A673 (cell line): ENCODE measurements around the gene TLCD3B. TPM values are rescaled to one million over a fixed set of nuclear protein-coding genes. Genes with fewer than 3 reads are reported as not detected.

Experiments
- BruUV-seq: library from RNA; stranded (reverse); fragments of 400-500 nt; replicated peaks from 2 replicates; lab custom pipeline; 2021; lab: Mats Ljungman, UMichigan
- CTCF ChIA-PET: fragments of 300-600 bp; sonication (Branson Sonifier 250); formaldehyde crosslinking; loops from one replicate; lab custom pipeline; 2022; ENCODE audit warnings: antibody characterized with exemption; lab: Charles Lee
- POLR2A ChIA-PET: fragments of 300-600 bp; sonication (Branson Sonifier 250); formaldehyde crosslinking; loops from one replicate; lab custom pipeline; 2022; ENCODE audit warnings: antibody characterized with exemption; ENCODE audit not compliant: low non-redundant PET; lab: Charles Lee
- DNase-seq: peaks from one replicate; pipeline ENCODE4 v3.0.0-alpha.2; 2015; ENCODE audit warnings: low spot score
- H3K27ac ChIP-seq: fragments of 200-600 bp; sonication (generic); 2 replicates; pipeline ENCODE4 v1.5.1; 2016; ENCODE audit warnings: mixed run types, low read depth, mild to moderate bottlenecking, mixed read lengths, antibody characterized with exemption, low read length; ENCODE audit not compliant: poor library complexity, severe bottlenecking
- H3K27me3 ChIP-seq: fragments of 200-600 bp; sonication (generic); replicated peaks from 2 replicates; pipeline ENCODE4 v1.6.1; 2017; ENCODE audit warnings: mixed run types, low read depth, mild to moderate bottlenecking, mixed read lengths, antibody characterized with exemption, low read length; ENCODE audit not compliant: insufficient read depth, poor library complexity
- H3K36me3 ChIP-seq: fragments of 200-600 bp; sonication (generic); 2 replicates; pipeline ENCODE4 v1.6.1; 2016; ENCODE audit warnings: mixed run types, mild to moderate bottlenecking, mixed read lengths, antibody characterized with exemption, low read length; ENCODE audit not compliant: insufficient read depth, poor library complexity, severe bottlenecking
- H3K4me1 ChIP-seq: fragments of 200-600 bp; sonication (generic); 2 replicates; pipeline ENCODE4 v1.6.1; 2017; ENCODE audit warnings: mixed run types, mild to moderate bottlenecking, mixed read lengths, antibody characterized with exemption, low read length; ENCODE audit not compliant: insufficient read depth, poor library complexity, severe bottlenecking
- H3K4me3 ChIP-seq: fragments of 200-600 bp; sonication (generic); 2 replicates; pipeline ENCODE4 v1.5.1; 2016; ENCODE audit warnings: low read depth, mixed run types, mild to moderate bottlenecking, mixed read lengths, low read length; ENCODE audit not compliant: poor library complexity, severe bottlenecking
- H3K9me3 ChIP-seq: fragments of 200-600 bp; sonication (generic); 2 replicates; pipeline ENCODE4 v1.6.1; 2016; ENCODE audit warnings: mixed run types, low read depth, mild to moderate bottlenecking, mixed read lengths, antibody characterized with exemption, low read length; ENCODE audit not compliant: poor library complexity, severe bottlenecking
- CTCF ChIP-seq: fragments of 300-800, 200-600 bp; sonication (generic); conservative IDR thresholded peaks from 2 replicates; pipeline ENCODE4 v1.5.1; 2017; ENCODE audit warnings: low read depth, mild to moderate bottlenecking, antibody characterized with exemption, low read length, moderate library complexity, mixed read lengths
- EZH2 ChIP-seq: fragments of 200-600 bp; sonication (generic); IDR thresholded peaks from 2 replicates; pipeline ENCODE4 v1.6.1; 2017; ENCODE audit warnings: borderline replicate concordance, low read depth, mild to moderate bottlenecking, mixed read lengths, antibody characterized with exemption, low read length; ENCODE audit not compliant: poor library complexity, severe bottlenecking
- intact Hi-C: fragments of 100-400 bp; cut with micrococcal nuclease; formaldehyde crosslinking; loops from one replicate; pipeline ENCODE4 v1.10.0; 2022; ENCODE audit not compliant: unreplicated experiment
- total RNA-seq: library from RNA; stranded (reverse); gene quantifications from 2 replicates; pipeline ENCODE4 v1.2.3, GENCODE V29; 2021

TLCD3B gene
- total RNA-seq, 1 experiment from 2014 or later, result 1.9 TPM

- Histone ChIP-seq H3K27ac (no peak overlapping the region), H3K9me3 (no peaks in the 10 kb centered on the region), H3K4me3 (no peak overlapping the region), H3K4me1 (peaks cover 8% of the 10 kb centered on the region), H3K36me3 (peaks cover 63% of the 10 kb centered on the region), H3K27me3 (no peaks in the 10 kb centered on the region)
- no TSS peak for BruUV-seq
- DNase-seq, result no peak
- intact Hi-C loops, result no loop called here
- POLR2A ChIA-PET, result no interaction called here
- CTCF ChIA-PET, result no interaction called here
- TF ChIP-seq CTCF (no peak), EZH2 (no peak)
Measured at GRCh38 chr16:29990034-29990433, 41.0 kb downstream of the TLCD3B start.

DNA sequence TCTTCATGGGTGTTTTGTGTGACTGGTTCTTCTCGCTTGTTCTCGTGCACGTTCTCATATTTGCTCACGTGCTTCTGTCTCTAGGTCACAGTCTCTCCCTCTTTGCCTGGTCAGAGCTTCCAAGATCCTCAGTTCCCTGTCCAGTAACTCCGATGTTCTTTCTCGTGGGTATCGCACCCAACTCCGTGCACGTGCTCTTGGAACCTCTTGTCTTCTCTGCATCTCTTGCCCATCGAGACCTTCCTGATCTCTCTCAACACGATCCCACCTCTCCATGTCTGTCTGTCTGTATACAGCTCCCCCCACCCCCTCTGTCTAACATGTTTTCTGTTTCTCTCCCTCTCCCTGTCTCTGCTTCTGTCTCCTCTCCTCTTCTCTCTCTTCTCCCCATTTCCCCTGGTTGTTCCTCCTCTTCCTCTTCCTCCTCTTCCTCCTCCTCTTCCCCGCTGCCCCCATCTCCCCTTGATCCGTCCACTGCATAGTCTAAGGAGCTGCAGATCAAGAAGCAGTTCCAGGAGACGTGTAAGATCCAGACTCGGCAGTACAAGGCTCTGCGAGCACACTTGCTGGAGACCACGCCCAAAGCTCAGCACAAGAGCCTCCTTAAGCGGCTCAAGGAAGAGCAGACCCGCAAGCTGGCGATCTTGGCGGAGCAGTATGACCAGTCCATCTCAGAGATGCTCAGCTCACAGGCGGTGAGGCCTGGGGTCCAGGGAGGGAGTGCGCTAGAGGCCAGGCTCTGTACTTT is 41.8 kb downstream of the TLCD3B start:
- POLR2A ChIA-PET, result interaction anchor here (0.5 kb wide), 1 partner anchor 165 kb away, joined by 5 read pairs; no protein-coding TSS in a partner anchor
- H3K4me3 ChIP-seq, result no peak overlapping the region
- H3K9me3 ChIP-seq, result no peaks in the 10 kb centered on the region
- H3K36me3 ChIP-seq, result peaks cover 71% of the 10 kb centered on the region
- H3K27ac ChIP-seq, result no peak overlapping the region
- peaks cover under 1% of the 10 kb centered on the region for H3K4me1 ChIP-seq
- no peaks in the 10 kb centered on the region for H3K27me3 ChIP-seq
- no peak for DNase-seq
- TF ChIP-seq CTCF (no peak), EZH2 (no peak)
- intact Hi-C loops, result no loop called here
- no TSS peak for BruUV-seq
- CTCF ChIA-PET, result no interaction called here

- Histone ChIP-seq H3K4me3 (no peak overlapping the region), H3K4me1 (no peaks in the 10 kb centered on the region), H3K9me3 (no peaks in the 10 kb centered on the region), H3K27me3 (no peaks in the 10 kb centered on the region), H3K27ac (no peak overlapping the region), H3K36me3 (peaks cover 79% of the 10 kb centered on the region)
- CTCF ChIA-PET, result no interaction called here
- POLR2A ChIA-PET, result interaction anchor here (0.5 kb wide), 1 partner anchor 164 kb away, joined by 5 read pairs; no protein-coding TSS in a partner anchor
- intact Hi-C loops, result no loop called here
- BruUV-seq, result no TSS peak
- DNase-seq, result no peak
- TF ChIP-seq EZH2, result no peak
- no peak for TF ChIP-seq CTCF
Measured at GRCh38 chr16:29988346-29989075, 42.6 kb downstream of the TLCD3B start.
